Measurements from ENCODE around the gene CPLANE1.

DNA sequence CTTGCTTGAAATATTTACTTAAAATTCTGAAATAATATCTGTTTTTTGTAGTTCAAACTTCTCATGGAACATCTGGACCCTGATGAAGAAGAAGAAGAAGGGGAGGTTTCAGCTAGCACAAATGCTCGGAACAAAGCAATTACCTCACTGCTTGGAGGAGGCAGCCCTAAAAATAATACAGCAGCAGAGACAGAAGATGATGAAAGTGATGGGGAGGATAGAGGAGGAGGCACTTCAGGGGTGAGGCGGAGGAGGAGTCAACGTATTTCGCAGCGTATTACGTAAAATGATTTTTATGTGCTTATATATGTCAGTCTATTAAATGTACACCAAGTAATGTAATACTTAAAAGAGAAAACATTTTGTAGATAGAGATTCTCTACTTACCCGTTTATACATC, 185.4 kb downstream of the CPLANE1 start:
- TF ChIP-seq CTCF (IDR thresholded peaks at IDR 0.05): no peak
- TF ChIP-seq POLR2A (IDR thresholded peaks at IDR 0.05): no peak

All from thyroid gland (tissue), 4 donors.